Adrenal gland (tissue), 12 donors: ENCODE measurements around the gene LCE7A. TPM values are rescaled to one million over a fixed set of nuclear protein-coding genes. Genes with fewer than 3 reads are reported as not detected.
A peak's percentile ranks its signal among the peaks of the same experiment; 100 is the strongest.

Source experiments
- DNase-seq, 7 donors: peaks; one replicate each; pipeline ENCODE4 v3.0.0-alpha.2; 2019 to 2020
- H3K27ac ChIP-seq, 5 donors: fragments of 200-600 bp; sonication (generic) in 4 of 5; 1 replicate in 3 of 5; 2 replicates in 2 of 5; pipeline versions ENCODE4 v1.5.1 to v1.8.0; 2016 to 2020; ENCODE audit warnings: mild to moderate bottlenecking in 1 of 5
- H3K27me3 ChIP-seq: fragments of 200-600 bp; 2 replicates; pipeline ENCODE4 v1.8.0; 2021
- H3K36me3 ChIP-seq, 2 donors: fragments of 200-600 bp; replicated peaks in 1 of 2; 1 replicate in 1 of 2; 2 replicates in 1 of 2; pipeline versions ENCODE4 v1.5.1 to v1.8.0; 2018 to 2022
- H3K4me1 ChIP-seq, 2 donors: fragments of 200-600 bp; replicated peaks in 1 of 2; 1 replicate in 1 of 2; 2 replicates in 1 of 2; pipeline versions ENCODE4 v1.5.1 to v1.8.0; 2018 to 2021
- H3K4me3 ChIP-seq, 4 donors: fragments of 200-600 bp; sonication (generic) in 3 of 4; one replicate each; pipeline ENCODE4 v1.5.1; 2016 to 2018
- H3K9me3 ChIP-seq, 3 donors: fragments of 200-600 bp; sonication (generic) in 1 of 3; replicated peaks in 1 of 3; 1 replicate in 2 of 3; 2 replicates in 1 of 3; pipeline versions ENCODE4 v1.5.1 to v1.8.0; 2016 to 2021
- CTCF ChIP-seq, 6 experiments: fragments of 450-650 bp in 4 of 6; fragments of 200-600 bp in 2 of 6; sonication (generic) in 1 of 6; IDR thresholded peaks; 1 replicate in 5 of 6; 2 replicates in 1 of 6; pipeline versions ENCODE4 v1.5.1 to v1.8.0; 2016 to 2021; ENCODE audit warnings: antibody characterized with exemption in 6 of 6, mild to moderate bottlenecking in 2 of 6, moderate library complexity in 1 of 6
- POLR2A ChIP-seq, 2 donors: fragments of 450-650 bp; IDR thresholded peaks; one replicate each; pipeline ENCODE4 v1.6.1; 2017; ENCODE audit warnings: antibody characterized with exemption in 2 of 2, mild to moderate bottlenecking in 2 of 2, moderate library complexity in 1 of 2
- WGBS, 4 donors: extraction: QIAGEN DNeasy Blood & Tissue Kit in 2 of 4; methylation state at CpG; one replicate each; pipeline versions ENCODE4 v1.1.5 to v1.1.7; 2013 to 2017; 5-methylcytosine and 5-hydroxymethylcytosine counted together
- intact Hi-C, 2 donors: fragments of 100-400 bp; cut with DNase I; formaldehyde crosslinking; loops; one replicate each; pipeline versions ENCODE4 v1.14.1 to v1.15.0; 2022 to 2023
- polyA plus RNA-seq, 3 donors: library from polyadenylated mRNA; stranded (reverse); fragments of 200-250 nt in 2 of 3; fragments of 350-450 nt in 1 of 3; fragmentation: Illumina TruSeq in 1 of 3; extraction: RNeasy Lipid Tissue Mini Kit (QIAGEN cat#74804) in 1 of 3; gene quantifications; one replicate each; pipeline ENCODE4 v1.2.3, GENCODE V29; 2013 to 2014
- total RNA-seq, 9 donors: library from RNA; depleted of rRNA in 4 of 9; stranded (reverse); fragments of >200 nt in 4 of 9; fragments of 120-200 nt in 1 of 9; fragmentation: NEBNext Ultra II Directional in 1 of 9; extraction: Animal tissue kit (Norgen Biotek cat#: 25700) in 1 of 9; gene quantifications; one replicate each; pipeline versions ENCODE4 v1.1.0 to v1.2.4, GENCODE V29; 2013 to 2023
- donor health status: healthy with polysubstance abuse.
- donor health status: Bipolar disorder and iron deficiency.
- donor health status: DM: yes; HTN: yes; CAD: no.
- donor health status: DM: no; HTN: no; CAD: no.
- donor health status: DM: no; HTN: no; CAD: no.
- donor health status: DM: yes; HTN: yes; CAD: no.

Gene LCE7A
- total and polyA plus RNA-seq, 12 donors, result not detected

- H3K4me3 ChIP-seq, result no peak within 1 kb of the TSS
- intact Hi-C loops, result loop anchor here in 1 of 2 donors (10.0 kb wide), 1 partner anchor 347 kb away; no protein-coding TSS in a partner anchor
- TF ChIP-seq POLR2A (IDR thresholded peaks at IDR 0.05) (no peak), CTCF (IDR thresholded peaks at IDR 0.05) (no peak)
- H3K36me3 ChIP-seq, result no peaks in the 10 kb centered on the region
- no peaks in the 10 kb centered on the region for H3K4me1 ChIP-seq
- WGBS, 4 donors, result 9 to 46% (median 18%) methylated on average over 1 of the region's 1 CpG
- H3K9me3 ChIP-seq, result no peaks in the 10 kb centered on the region
- DNase-seq, result no peak
- no peak within 1 kb of the TSS for H3K27ac ChIP-seq
- H3K27me3 ChIP-seq, result no peaks in the 10 kb centered on the region
Measured at GRCh38 chr1:152878042-152878441, 18.2 kb downstream of the LCE7A start, which contains the start of gene SMCP. Gene SMCP (plus strand): TSS chr1:152878322. CDS start chr1:152884423, 6,101 bp downstream.

GRCh38 chr1:152879559-152880198, 19.9 kb downstream of the LCE7A start:
- no peak overlapping the region for H3K27ac ChIP-seq
- no peaks in the 10 kb centered on the region for H3K4me1 ChIP-seq
- no peaks in the 10 kb centered on the region for H3K9me3 ChIP-seq
- TF ChIP-seq CTCF (IDR thresholded peaks at IDR 0.05) (no peak), POLR2A (IDR thresholded peaks at IDR 0.05) (no peak)
- H3K36me3 ChIP-seq, result no peaks in the 10 kb centered on the region
- DNase-seq, result peak in 1 of 7 donors; percentile 29
- intact Hi-C loops, result loop anchor here in 1 of 2 donors (10.0 kb wide), 1 partner anchor 345 kb away; no protein-coding TSS in a partner anchor
- no peak overlapping the region for H3K4me3 ChIP-seq
- H3K27me3 ChIP-seq, result no peaks in the 10 kb centered on the region

GRCh38 chr1:152880316-152880715, 20.5 kb downstream of the LCE7A start:
- DNase-seq, result no peak
- H3K4me3 ChIP-seq, result no peak overlapping the region
- WGBS, 4 donors, result 81 to 89% (median 84%) methylated on average over 4 of the region's 4 CpGs
- no peaks in the 10 kb centered on the region for H3K9me3 ChIP-seq
- no peaks in the 10 kb centered on the region for H3K4me1 ChIP-seq
- intact Hi-C loops, result no loop called here
- H3K27ac ChIP-seq, result no peak overlapping the region
- no peak for TF ChIP-seq CTCF (IDR thresholded peaks at IDR 0.05)
- TF ChIP-seq POLR2A (IDR thresholded peaks at IDR 0.05), result no peak
- no peaks in the 10 kb centered on the region for H3K36me3 ChIP-seq
- no peaks in the 10 kb centered on the region for H3K27me3 ChIP-seq

- H3K36me3 ChIP-seq, result no peaks in the 10 kb centered on the region
- DNase-seq, result no peak
- no peak overlapping the region for H3K27ac ChIP-seq
- H3K9me3 ChIP-seq, result no peaks in the 10 kb centered on the region
- no peak for TF ChIP-seq CTCF (IDR thresholded peaks at IDR 0.05)
- TF ChIP-seq POLR2A (IDR thresholded peaks at IDR 0.05), result no peak
- no peaks in the 10 kb centered on the region for H3K4me1 ChIP-seq
- intact Hi-C loops, result no loop called here
- H3K4me3 ChIP-seq, result no peak overlapping the region
- no peaks in the 10 kb centered on the region for H3K27me3 ChIP-seq
- WGBS, 4 donors, result 57 to 85% (median 79%) methylated on average over 5 of the region's 5 CpGs
Measured at GRCh38 chr1:152880907-152881306, 21.1 kb downstream of the LCE7A start.
